PC-9 (cell line): Measurements from ENCODE around the gene GPRIN3.

ENCODE experiments used
- CTCF ChIP-seq: fragments of 200-600 bp; sonication (generic); conservative IDR thresholded peaks from 2 replicates; pipeline ENCODE4 v1.6.1; 2017; ENCODE audit warnings: mixed run types, antibody characterized with exemption, mild to moderate bottlenecking, moderate library complexity
- EZH2 ChIP-seq: fragments of 200-600 bp; sonication (generic); IDR thresholded peaks from 2 replicates; pipeline ENCODE4 v1.8.0; 2017; ENCODE audit warnings: antibody characterized with exemption, low read depth

- TF ChIP-seq CTCF = no peak
- TF ChIP-seq EZH2 = no peak
Observed at GRCh38 chr4:89216866-89217265, 90.7 kb downstream of the GPRIN3 start.
